Heart left ventricle (tissue), 16 donors: ENCODE data around the gene TSPAN6. TPM values are rescaled to one million over a fixed set of nuclear protein-coding genes. Genes with fewer than 3 reads are reported as not detected.

Source experiments
- ATAC-seq, 4 donors: fragments of 200-7000 bp; cut with Tn5 transposase; one replicate each; pipeline ENCODE4 v1.9.1; 2020 to 2022; ENCODE audit warnings: moderate library complexity in 4 of 4, mild to moderate bottlenecking in 3 of 4, moderate number of reproducible peaks in 1 of 4
- DNase-seq, 5 donors: peaks; one replicate each; pipeline ENCODE4 v3.0.0-alpha.2; 2020
- H3K27ac ChIP-seq, 12 donors: fragments of 200-600 bp; sonication (generic) in 4 of 12; one replicate each; pipeline versions ENCODE4 v1.5.0 to v1.8.0; 2016 to 2022; ENCODE audit warnings: mild to moderate bottlenecking in 2 of 12
- H3K27me3 ChIP-seq, 9 donors: fragments of 200-600 bp; sonication (generic) in 2 of 9; one replicate each; pipeline versions ENCODE4 v1.5.1 to v1.8.0; 2016 to 2022; ENCODE audit warnings: mild to moderate bottlenecking in 3 of 9
- H3K36me3 ChIP-seq, 9 donors: fragments of 200-600 bp; sonication (generic) in 2 of 9; one replicate each; pipeline versions ENCODE4 v1.5.0 to v1.8.0; 2018 to 2022; ENCODE audit warnings: mild to moderate bottlenecking in 2 of 9
- H3K4me1 ChIP-seq, 12 donors: fragments of 200-600 bp; sonication (generic) in 4 of 12; one replicate each; pipeline versions ENCODE4 v1.5.0 to v1.8.0; 2016 to 2022; ENCODE audit warnings: mild to moderate bottlenecking in 3 of 12
- H3K4me3 ChIP-seq, 12 donors: fragments of 200-600 bp; sonication (generic) in 4 of 12; one replicate each; pipeline versions ENCODE4 v1.5.0 to v1.8.0; 2017 to 2022; ENCODE audit warnings: mild to moderate bottlenecking in 9 of 12, moderate library complexity in 4 of 12
- H3K9me3 ChIP-seq, 12 donors: fragments of 200-600 bp; sonication (generic) in 4 of 12; one replicate each; pipeline versions ENCODE4 v1.5.0 to v1.8.0; 2016 to 2022; ENCODE audit warnings: mild to moderate bottlenecking in 1 of 12
- CTCF ChIP-seq, 12 donors: fragments of 200-600 bp; sonication (generic) in 4 of 12; IDR thresholded peaks; one replicate each; pipeline versions ENCODE4 v1.5.0 to v1.8.0; 2018 to 2022; ENCODE audit warnings: antibody characterized with exemption in 12 of 12, mild to moderate bottlenecking in 5 of 12
- POLR2A ChIP-seq, 2 donors: fragments of 450-650 bp; IDR thresholded peaks; one replicate each; pipeline ENCODE4 v1.6.1; 2017; ENCODE audit warnings: antibody characterized with exemption in 2 of 2, mild to moderate bottlenecking in 2 of 2, moderate library complexity in 2 of 2
- WGBS, 4 donors: extraction: QIAGEN DNeasy Blood & Tissue Kit in 2 of 4; methylation state at CpG; one replicate each; pipeline versions ENCODE4 v1.1.5 to v1.1.7; 2013 to 2018; 5-methylcytosine and 5-hydroxymethylcytosine counted together
- intact Hi-C, 10 donors: fragments of 100-400 bp; cut with DNase I; formaldehyde crosslinking; loops; one replicate each; pipeline versions ENCODE4 v1.11.1 to v1.14.2; 2022
- polyA plus RNA-seq, 2 donors: library from polyadenylated mRNA; stranded (reverse); fragments of 200-250 nt; gene quantifications; one replicate each; pipeline ENCODE4 v1.2.3, GENCODE V29; 2013
- total RNA-seq, 9 donors: library from RNA; depleted of rRNA in 2 of 9; stranded (reverse); fragments of >200 nt in 2 of 9; fragmentation: NEBNext Ultra II Directional in 3 of 9; extraction: Animal tissue kit (Norgen Biotek cat#: 25700) in 3 of 9; gene quantifications; one replicate each; pipeline versions ENCODE4 v1.1.0 to v1.2.4, GENCODE V29; 2016 to 2023
- donor health status: ischemic (EF 13 %, LVEDD 7.1; RV severe dilation, severe dysfunction).
- donor health status: healthy with polysubstance abuse.
- donor health status: DM: no; HTN: yes; CAD: no.
- donor health status: DM: no; HTN: no; CAD: no.
- donor health status: ischemic (EF 25% LVEDD 6.9; RV normal size, moderate dysfunction).
- donor health status: ischemic (EF 25% LVEDD 5.7; RV mildly dilated, moderate dysfunction).
- donor health status: healthy.
- donor health status: DM: yes; HTN: yes; CAD: no.
- donor health status: ischemic (EF 35%, LVEDD 5.7; RV mildly dilated, moderate dysfunction).
- donor health status: nonischemic (EF 11% LVEDD 7.7; RV severe dilation, severe dysfunction).
- donor health status: DM: yes; HTN: yes; CAD: no.
- donor health status: PGD.
- donor health status: ischemic (EF 29% LVEDD 5.4; RV normal size, mild dysfunction).
- donor health status: nonischemic (EF 23%, LVEDD 6.1; RV moderate dilation, normal function).

Gene TSPAN6
- total and polyA plus RNA-seq, 11 donors = 3.2 to 9.0 (median 5.3) TPM

- Histone ChIP-seq H3K27ac (no peak within 1 kb of the TSS), H3K4me3 (no peak within 1 kb of the TSS), H3K9me3 (no peaks in the 10 kb centered on the region), H3K4me1 (no peaks in the 10 kb centered on the region), H3K36me3 (no peaks in the 10 kb centered on the region), H3K27me3 (peaks cover 0 to 48% (median 0%) of the 10 kb centered on the region in 9 donors)
- DNase-seq (no peak), ATAC-seq (no peak)
- intact Hi-C loops = no loop called here
- TF ChIP-seq POLR2A (IDR thresholded peaks at IDR 0.05) (no peak), CTCF (IDR thresholded peaks at IDR 0.05) (no peak)
- 50 to 57% (median 53%) methylated on average over 2 of the region's 2 CpGs for WGBS, 4 donors
These were observed 52.0 kb downstream of the TSPAN6 start, which contains the start of gene TNMD for GRCh38 chrX:100584611-100585010. TNMD (plus strand) TSS chrX:100584936; CDS start chrX:100585019, 83 bp downstream.

Other genes starting within 250 kb of the TSPAN6 start
- gene PCDH19, start 226.5 kb downstream of the TSPAN6 start, total RNA-seq = 1 to 10 TPM in 2 of 9 donors, under 1 TPM in 7; 0.21 to 2.2 (median 0.64) TPM
- gene PCDH19, start 226.5 kb downstream of the TSPAN6 start, polyA plus RNA-seq = under 1 TPM; 0.15 to 0.26 TPM
- 1 to 10 TPM in 2 of 9 donors, under 1 TPM in 2, not detected in 5; 0.35 to 1.5 (median 0.89) TPM for gene TNMD, start 51.9 kb downstream of the TSPAN6 start, total RNA-seq
- gene TNMD, start 51.9 kb downstream of the TSPAN6 start, polyA plus RNA-seq = under 1 TPM; 0.08 to 0.15 TPM
- 10 to 100 TPM in 5 of 9 donors, 1 to 10 TPM in 4; 5.9 to 39.1 (median 16.4) TPM for gene SRPX2, start 7.4 kb upstream of the TSPAN6 start, total RNA-seq
- 10 to 100 TPM in 1 of 2 donors, 1 to 10 TPM in 1; 3.4 to 10.5 TPM for gene SRPX2, start 7.4 kb upstream of the TSPAN6 start, polyA plus RNA-seq
- 1 to 10 TPM; 1.2 to 5.4 (median 2.0) TPM for gene SYTL4, start 95.3 kb upstream of the TSPAN6 start, total RNA-seq
- gene SYTL4, start 95.3 kb upstream of the TSPAN6 start, polyA plus RNA-seq = 1 to 10 TPM; 1.9 to 2.3 TPM
- gene CSTF2, start 183.6 kb upstream of the TSPAN6 start, total RNA-seq = 10 to 100 TPM in 1 of 9 donors, 1 to 10 TPM in 8; 5.6 to 11.6 (median 8.6) TPM
- gene CSTF2, start 183.6 kb upstream of the TSPAN6 start, polyA plus RNA-seq = 10 to 100 TPM in 1 of 2 donors, 1 to 10 TPM in 1; 2.6 to 13.1 TPM
- under 1 TPM in 1 of 9 donors, not detected in 8; 0.57 TPM for gene NOX1, start 237.6 kb upstream of the TSPAN6 start, total RNA-seq
- not detected for gene NOX1, start 237.6 kb upstream of the TSPAN6 start, polyA plus RNA-seq